ENCODE measurements around the gene TWF2. TPM values are rescaled to one million over a fixed set of nuclear protein-coding genes. Genes with fewer than 3 reads are reported as not detected.

TWF2 gene
- total RNA-seq, 1 donor from 2014 or later, result 95.2 TPM

GRCh38 chr3:52222319-52223221 lies 16.4 kb downstream of the TWF2 start:
- DNase-seq (ENCODE audit: low read depth), result no peak

- no peak for DNase-seq (ENCODE audit: low read depth)
Observed at GRCh38 chr3:52221563-52222318, 17.2 kb downstream of the TWF2 start.

- no peak for DNase-seq (ENCODE audit: low read depth)
Observed at GRCh38 chr3:52221141-52221562, 17.8 kb downstream of the TWF2 start.

- DNase-seq (ENCODE audit: low read depth), result peak; percentile 43
Observed at GRCh38 chr3:52220380-52221026, 18.5 kb downstream of the TWF2 start.

GRCh38 chr3:52218937-52219650 lies 19.9 kb downstream of the TWF2 start:
- no peak for DNase-seq (ENCODE audit: low read depth)

GRCh38 chr3:52218454-52218853 lies 20.5 kb downstream of the TWF2 start:
- no peak for DNase-seq (ENCODE audit: low read depth)

GRCh38 chr3:52218026-52218425 lies 20.9 kb downstream of the TWF2 start:
- DNase-seq (ENCODE audit: low read depth), result no peak

- no peak for DNase-seq (ENCODE audit: low read depth)
Observed at GRCh38 chr3:52217409-52217805, 21.6 kb downstream of the TWF2 start.

- peak; percentile 93 for DNase-seq (ENCODE audit: low read depth)
Observed at GRCh38 chr3:52216585-52217408, 22.2 kb downstream of the TWF2 start.

GRCh38 chr3:52215351-52215750 lies 23.6 kb downstream of the TWF2 start:
- no peak for DNase-seq (ENCODE audit: low read depth)

GRCh38 chr3:52213901-52214300 lies 25.1 kb downstream of the TWF2 start:
- DNase-seq (ENCODE audit: low read depth), result no peak

- DNase-seq (ENCODE audit: low read depth), result no peak
Observed at GRCh38 chr3:52213005-52213404, 26.0 kb downstream of the TWF2 start.

GRCh38 chr3:52211268-52211891 lies 27.6 kb downstream of the TWF2 start:
- no peak for DNase-seq (ENCODE audit: low read depth)

- peak; percentile 36 for DNase-seq (ENCODE audit: low read depth)
Observed at GRCh38 chr3:52210550-52211046, 28.4 kb downstream of the TWF2 start.

- DNase-seq (ENCODE audit: low read depth), result no peak
Observed at GRCh38 chr3:52210037-52210436, 28.9 kb downstream of the TWF2 start.

GRCh38 chr3:52208556-52208955 lies 30.4 kb downstream of the TWF2 start:
- DNase-seq (ENCODE audit: low read depth), result no peak

GRCh38 chr3:52205727-52206372 lies 33.1 kb downstream of the TWF2 start:
- DNase-seq (ENCODE audit: low read depth), result no peak

GRCh38 chr3:52204337-52205073 lies 34.5 kb downstream of the TWF2 start:
- DNase-seq (ENCODE audit: low read depth), result no peak

GRCh38 chr3:52203701-52204100 lies 35.3 kb downstream of the TWF2 start:
- no peak for DNase-seq (ENCODE audit: low read depth)
